Testis (tissue), 3 donors: ENCODE measurements around the gene STMND1. TPM values are rescaled to one million over a fixed set of nuclear protein-coding genes. Genes with fewer than 3 reads are reported as not detected.
A peak's percentile ranks its signal among the peaks of the same experiment; 100 is the strongest.

Source experiments
- DNase-seq: peaks from one replicate; pipeline ENCODE4 v3.0.0-alpha.2; 2019
- H3K27ac ChIP-seq, 2 donors: fragments of 200-600 bp; sonication (generic); one replicate each; pipeline ENCODE4 v1.5.1; 2019
- H3K27me3 ChIP-seq: fragments of 200-600 bp; sonication (generic); one replicate; pipeline ENCODE4 v1.5.1; 2019
- H3K36me3 ChIP-seq: fragments of 200-600 bp; sonication (generic); one replicate; pipeline ENCODE4 v1.5.1; 2017; ENCODE audit warnings: low read depth; ENCODE audit errors: missing control alignments
- H3K4me1 ChIP-seq: fragments of 200-600 bp; sonication (generic); one replicate; pipeline ENCODE4 v1.5.1; 2019
- H3K4me3 ChIP-seq, 2 donors: fragments of 200-600 bp; sonication (generic); one replicate each; pipeline ENCODE4 v1.5.1; 2017 to 2019
- H3K9me3 ChIP-seq: fragments of 200-600 bp; sonication (generic); one replicate; pipeline ENCODE4 v1.5.1; 2017
- POLR2A ChIP-seq: fragments of 450-650 bp; IDR thresholded peaks from one replicate; pipeline ENCODE4 v1.6.1; 2017; ENCODE audit warnings: antibody characterized with exemption, mild to moderate bottlenecking, moderate library complexity
- WGBS, 2 donors: methylation state at CpG; one replicate each; pipeline ENCODE4 v1.1.5; 2018; 5-methylcytosine and 5-hydroxymethylcytosine counted together
- intact Hi-C: fragments of 100-400 bp; cut with DNase I; formaldehyde crosslinking; loops from one replicate; pipeline ENCODE4 v1.15.1; 2023; ENCODE audit warnings: low total_unique reads
- polyA plus RNA-seq: library from polyadenylated mRNA; stranded (reverse); fragments of 350-450 nt; fragmentation: Illumina TruSeq; extraction: RNeasy Lipid Tissue Mini Kit (QIAGEN cat#74804); gene quantifications from one replicate; pipeline ENCODE4 v1.2.3, GENCODE V29; 2014; ENCODE audit warnings: low read depth, low replicate concordance; ENCODE audit not compliant: insufficient read depth
- total RNA-seq, 2 donors: library from RNA; depleted of rRNA; stranded (reverse); fragments of >200 nt; gene quantifications; one replicate each; pipeline ENCODE4 v1.2.3, GENCODE V29; 2016
- TF ChIP-seq, protein P1 (sequence below), 3 experiments: fragments of 450-650 bp in 2 of 3; fragments of 200-600 bp in 1 of 3; sonication (generic) in 1 of 3; IDR thresholded peaks; one replicate each; pipeline ENCODE4 v1.5.1; 2016 to 2019; ENCODE audit warnings: antibody characterized with exemption in 3 of 3, mild to moderate bottlenecking in 2 of 3, moderate library complexity in 1 of 3

Gene STMND1
- total and polyA plus RNA-seq, 3 donors from 2014 or later, result 5.8 to 22.1 (median 19.3) TPM

DNA sequence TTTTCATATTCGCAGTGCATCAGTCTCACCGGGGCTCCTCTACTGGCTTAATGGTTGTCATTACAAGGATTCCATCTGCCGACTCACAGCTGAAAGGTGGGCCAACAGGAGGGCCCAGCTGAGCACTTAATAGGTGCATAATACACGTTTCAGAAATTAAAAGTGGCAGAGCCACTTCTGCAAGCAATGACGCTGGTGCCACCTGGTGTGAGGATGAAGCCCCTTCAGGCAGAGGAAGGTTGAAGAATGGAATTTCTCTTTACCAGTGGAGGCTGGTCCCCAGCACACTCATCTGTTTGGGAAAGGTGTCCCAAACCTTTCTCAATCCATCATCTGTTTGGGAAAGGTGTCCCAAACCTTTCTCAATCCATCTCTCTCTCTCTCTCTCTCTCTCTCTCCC, 8.2 kb upstream of the STMND1 start:
- Histone ChIP-seq H3K27me3 (no peaks in the 10 kb centered on the region), H3K4me1 (peaks cover 9% of the 10 kb centered on the region), H3K36me3 (no peaks in the 10 kb centered on the region), H3K4me3 (no peak overlapping the region), H3K9me3 (no peaks in the 10 kb centered on the region), H3K27ac (no peak overlapping the region)
- 56% methylated on average over 5 of the region's 5 CpGs for WGBS, 2 donors
- intact Hi-C loops, result no loop called here
- TF ChIP-seq, protein P1, sequence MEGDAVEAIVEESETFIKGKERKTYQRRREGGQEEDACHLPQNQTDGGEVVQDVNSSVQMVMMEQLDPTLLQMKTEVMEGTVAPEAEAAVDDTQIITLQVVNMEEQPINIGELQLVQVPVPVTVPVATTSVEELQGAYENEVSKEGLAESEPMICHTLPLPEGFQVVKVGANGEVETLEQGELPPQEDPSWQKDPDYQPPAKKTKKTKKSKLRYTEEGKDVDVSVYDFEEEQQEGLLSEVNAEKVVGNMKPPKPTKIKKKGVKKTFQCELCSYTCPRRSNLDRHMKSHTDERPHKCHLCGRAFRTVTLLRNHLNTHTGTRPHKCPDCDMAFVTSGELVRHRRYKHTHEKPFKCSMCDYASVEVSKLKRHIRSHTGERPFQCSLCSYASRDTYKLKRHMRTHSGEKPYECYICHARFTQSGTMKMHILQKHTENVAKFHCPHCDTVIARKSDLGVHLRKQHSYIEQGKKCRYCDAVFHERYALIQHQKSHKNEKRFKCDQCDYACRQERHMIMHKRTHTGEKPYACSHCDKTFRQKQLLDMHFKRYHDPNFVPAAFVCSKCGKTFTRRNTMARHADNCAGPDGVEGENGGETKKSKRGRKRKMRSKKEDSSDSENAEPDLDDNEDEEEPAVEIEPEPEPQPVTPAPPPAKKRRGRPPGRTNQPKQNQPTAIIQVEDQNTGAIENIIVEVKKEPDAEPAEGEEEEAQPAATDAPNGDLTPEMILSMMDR (IDR thresholded peaks at IDR 0.05), result no peak
- no peak for TF ChIP-seq POLR2A
- DNase-seq, result no peak

DNA sequence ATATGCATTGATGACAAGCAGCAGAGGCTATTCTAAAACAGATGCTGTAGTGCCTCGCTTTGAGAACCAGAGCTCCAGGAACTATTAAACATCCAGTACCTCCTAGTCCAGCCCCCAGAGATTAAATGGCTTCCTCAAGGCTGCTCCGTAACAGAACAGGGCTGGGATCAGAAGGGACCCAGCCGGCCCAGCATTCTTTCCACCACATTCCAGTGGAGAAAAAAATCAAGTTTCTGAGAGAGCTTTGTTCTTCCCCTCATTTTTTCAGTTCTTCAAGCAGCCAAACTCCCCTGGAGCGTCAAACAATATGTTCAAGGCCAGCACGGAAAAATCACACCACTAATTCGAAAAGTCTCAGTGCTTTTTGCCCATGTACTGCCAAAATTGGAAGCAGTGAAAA, 5.8 kb upstream of the STMND1 start:
- no peaks in the 10 kb centered on the region for H3K36me3 ChIP-seq
- no peaks in the 10 kb centered on the region for H3K9me3 ChIP-seq
- 27 to 65% methylated on average over 6 of the region's 6 CpGs for WGBS, 2 donors
- TF ChIP-seq POLR2A, result no peak
- TF ChIP-seq, protein P1 (IDR thresholded peaks at IDR 0.05), result no peak
- intact Hi-C loops, result no loop called here
- peaks cover 22% of the 10 kb centered on the region for H3K4me1 ChIP-seq
- H3K27me3 ChIP-seq, result no peaks in the 10 kb centered on the region
- DNase-seq, result peak; percentile 36
- no peak overlapping the region for H3K4me3 ChIP-seq
- peak overlapping the region; percentile 51 to 58 for H3K27ac ChIP-seq

DNA sequence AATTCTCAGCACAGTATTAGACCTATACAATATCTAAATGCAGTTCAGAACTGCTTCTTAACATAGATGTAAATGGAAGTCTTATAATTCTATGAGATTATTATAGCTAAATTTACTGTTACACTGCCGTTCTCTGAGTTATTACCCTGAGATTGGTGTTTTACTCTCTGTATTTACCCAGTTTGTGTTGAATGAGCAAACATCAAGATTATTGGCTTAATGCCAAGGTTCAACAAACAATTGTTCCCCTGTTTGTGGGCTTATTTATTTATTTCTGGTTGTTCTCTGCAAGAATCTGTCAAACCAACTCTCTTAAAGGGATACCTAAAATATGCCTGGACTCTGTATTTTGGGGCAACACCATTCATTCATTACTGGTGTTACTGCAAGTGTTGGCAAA, 5.2 kb upstream of the STMND1 start:
- Histone ChIP-seq H3K9me3 (no peaks in the 10 kb centered on the region), H3K36me3 (no peaks in the 10 kb centered on the region), H3K4me1 (peaks cover 22% of the 10 kb centered on the region), H3K27ac (peak overlapping the region; percentile 51 to 58), H3K27me3 (no peaks in the 10 kb centered on the region), H3K4me3 (no peak overlapping the region)
- DNase-seq, result no peak
- 20 to 62% methylated on average over 1 of the region's 1 CpG for WGBS, 2 donors
- TF ChIP-seq, protein P1 (IDR thresholded peaks at IDR 0.05), result no peak
- no peak for TF ChIP-seq POLR2A
- intact Hi-C loops, result no loop called here

DNA sequence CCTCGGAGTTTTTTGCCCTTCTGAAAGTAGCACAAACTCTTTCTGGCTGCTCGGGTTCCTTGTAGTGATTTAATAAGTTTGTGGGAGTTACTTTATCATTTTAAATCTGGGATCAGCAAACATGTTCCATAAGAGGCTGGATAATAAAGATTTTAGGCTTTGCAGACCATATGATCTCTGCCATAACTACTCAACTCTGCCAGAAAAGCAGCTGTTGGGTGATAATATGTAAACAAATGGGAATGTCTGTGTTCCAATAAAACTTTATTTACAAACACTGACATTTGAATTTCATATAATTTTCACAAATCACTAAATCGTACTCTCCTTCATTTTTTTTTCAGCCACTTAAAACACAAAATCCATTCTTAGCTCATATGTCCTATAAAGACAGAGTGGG, 3.9 kb upstream of the STMND1 start:
- Histone ChIP-seq H3K9me3 (no peaks in the 10 kb centered on the region), H3K27me3 (no peaks in the 10 kb centered on the region), H3K4me3 (no peak overlapping the region), H3K27ac (peak overlapping the region; percentile 58 to 70), H3K36me3 (no peaks in the 10 kb centered on the region), H3K4me1 (peaks cover 22% of the 10 kb centered on the region)
- 68 to 75% methylated on average over 3 of the region's 3 CpGs for WGBS, 2 donors
- TF ChIP-seq, protein P1 (IDR thresholded peaks at IDR 0.05), result no peak
- TF ChIP-seq POLR2A, result no peak
- DNase-seq, result no peak
- intact Hi-C loops, result no loop called here

DNA sequence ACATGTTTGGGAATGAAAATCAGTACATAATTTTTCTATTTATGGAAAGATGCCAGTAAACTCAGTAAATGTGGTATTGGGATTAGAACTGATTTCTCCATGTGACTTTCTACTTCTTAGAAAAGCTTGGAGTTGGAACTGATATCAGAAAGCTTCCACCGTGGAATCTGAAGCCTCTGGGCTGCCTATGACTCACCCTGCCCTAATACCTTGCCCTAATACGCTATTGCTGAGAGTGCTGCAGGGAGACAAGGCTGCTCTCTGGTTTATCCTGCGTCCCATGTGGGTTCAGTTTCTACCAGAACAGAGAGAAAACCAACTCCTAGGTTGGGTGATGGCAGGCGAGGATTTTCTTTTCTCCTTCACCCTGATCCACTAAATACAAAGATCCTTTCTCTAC, 3.3 kb upstream of the STMND1 start:
- no peaks in the 10 kb centered on the region for H3K27me3 ChIP-seq
- TF ChIP-seq POLR2A, result no peak
- TF ChIP-seq, protein P1 (IDR thresholded peaks at IDR 0.05), result no peak
- H3K36me3 ChIP-seq, result no peaks in the 10 kb centered on the region
- H3K4me1 ChIP-seq, result peaks cover 22% of the 10 kb centered on the region
- WGBS, 2 donors, result 47 to 61% methylated on average over 4 of the region's 4 CpGs
- H3K4me3 ChIP-seq, result no peak overlapping the region
- peak overlapping the region; percentile 58 to 70 for H3K27ac ChIP-seq
- no peaks in the 10 kb centered on the region for H3K9me3 ChIP-seq
- intact Hi-C loops, result no loop called here
- DNase-seq, result no peak
